NCI-H69 (cell line): ENCODE data around the gene CCDC33.

Experiments used
- DNase-seq: peaks from one replicate; lab custom pipeline; 2025; lab: John Stamatoyannopoulos, UW

Gene CCDC33

DNA sequence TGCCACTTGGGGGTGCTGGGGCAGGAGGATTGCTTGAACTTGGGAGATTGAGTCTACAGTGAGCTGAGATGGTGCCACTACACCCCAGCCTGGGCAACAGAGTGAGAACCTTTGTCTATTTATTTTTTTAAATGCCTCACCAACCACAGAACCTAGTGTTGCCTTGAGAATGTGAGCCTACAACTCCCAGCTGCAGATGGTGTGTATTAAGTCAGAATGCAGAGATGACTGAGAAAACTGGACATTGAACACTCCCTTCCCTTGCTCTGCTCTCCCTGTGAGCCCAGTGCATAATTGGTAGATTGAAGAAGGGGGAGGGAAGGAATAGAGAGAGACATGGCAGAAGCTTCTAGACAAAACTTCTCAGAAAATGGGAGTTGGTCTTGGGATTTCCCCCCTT is 53.5 kb downstream of the CCDC33 start:
- no peak for DNase-seq

DNA sequence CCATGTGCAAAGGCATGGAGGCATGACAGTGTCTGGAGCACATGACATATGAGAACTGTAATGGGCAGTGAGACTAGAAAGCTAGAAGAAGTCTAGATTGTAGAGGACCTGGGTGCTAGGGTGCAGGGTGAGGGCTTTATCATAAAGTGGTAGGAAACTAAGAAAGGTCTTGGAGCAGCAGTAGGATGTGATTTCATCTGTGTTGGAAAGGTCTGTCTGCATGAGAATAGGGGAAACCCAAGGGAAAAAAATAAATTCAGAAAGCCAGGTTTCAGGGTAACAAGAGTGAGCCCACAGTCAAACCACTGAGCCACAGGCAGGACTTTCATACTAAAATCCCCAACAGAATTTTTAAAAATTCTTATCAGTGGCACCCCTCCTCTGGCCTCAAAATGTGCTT is 54.5 kb downstream of the CCDC33 start:
- DNase-seq = no peak

GRCh38 chr15:74291101-74292071 is 55.3 kb downstream of the CCDC33 start:
- peak; percentile 92 for DNase-seq

DNA sequence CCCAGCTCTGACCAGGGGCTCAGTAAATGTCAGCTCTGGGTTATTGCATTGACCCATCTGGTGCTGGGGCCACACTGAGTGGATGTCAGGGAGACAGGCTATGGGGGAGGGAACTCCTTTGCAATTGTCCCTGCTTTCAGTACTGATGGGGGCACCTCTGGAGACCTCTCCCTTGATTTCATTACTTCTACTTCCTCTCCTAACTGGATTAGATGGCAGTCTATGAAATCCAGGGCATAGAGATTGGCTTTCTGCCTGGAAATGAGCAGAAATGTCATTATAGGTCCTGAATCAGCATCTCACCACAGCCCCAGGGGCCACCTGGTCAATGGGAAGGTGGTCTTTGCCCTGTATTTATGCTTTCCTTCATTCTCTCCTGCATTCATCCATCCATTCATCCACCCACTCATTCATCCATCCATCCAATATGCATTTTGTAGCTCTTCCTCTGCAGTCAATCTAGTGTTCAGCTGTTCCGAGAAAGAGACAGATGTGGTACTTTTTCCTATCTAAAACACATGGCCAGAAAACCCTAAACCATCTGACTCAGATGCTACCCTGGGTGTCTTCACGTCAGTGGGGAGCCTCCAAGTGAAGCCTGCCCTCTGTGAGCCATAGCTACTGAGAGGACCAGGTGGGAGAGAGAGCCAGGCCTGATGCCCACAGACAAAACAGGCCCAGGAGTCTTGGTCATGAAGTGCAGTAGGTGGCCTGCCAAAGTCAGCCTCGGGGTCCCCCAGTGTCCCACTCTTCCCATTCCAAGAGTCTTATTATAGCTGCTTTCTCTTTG is 57.1 kb downstream of the CCDC33 start:
- no peak for DNase-seq

GRCh38 chr15:74294010-74294409 is 57.9 kb downstream of the CCDC33 start:
- DNase-seq = peak; percentile 85

DNA sequence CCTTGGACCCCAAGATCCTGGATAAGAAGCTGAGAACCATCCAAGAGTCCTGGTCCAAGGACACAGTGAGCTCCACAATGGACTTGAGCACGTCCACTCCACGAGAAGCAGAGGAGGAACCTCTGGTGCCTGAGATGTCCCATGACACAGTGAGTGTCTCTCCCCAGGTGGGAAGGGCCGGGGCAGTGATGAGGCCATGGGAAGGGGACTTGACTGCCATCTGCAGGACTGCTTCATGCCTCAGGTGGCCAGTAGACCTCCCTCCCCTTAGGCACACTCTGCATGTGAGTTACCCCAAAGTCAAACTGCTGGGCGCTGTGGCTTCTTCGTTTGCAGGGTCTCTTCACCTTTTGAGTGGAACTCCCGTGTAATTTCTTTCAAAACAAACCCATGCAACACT is 59.7 kb downstream of the CCDC33 start:
- DNase-seq = no peak

DNA sequence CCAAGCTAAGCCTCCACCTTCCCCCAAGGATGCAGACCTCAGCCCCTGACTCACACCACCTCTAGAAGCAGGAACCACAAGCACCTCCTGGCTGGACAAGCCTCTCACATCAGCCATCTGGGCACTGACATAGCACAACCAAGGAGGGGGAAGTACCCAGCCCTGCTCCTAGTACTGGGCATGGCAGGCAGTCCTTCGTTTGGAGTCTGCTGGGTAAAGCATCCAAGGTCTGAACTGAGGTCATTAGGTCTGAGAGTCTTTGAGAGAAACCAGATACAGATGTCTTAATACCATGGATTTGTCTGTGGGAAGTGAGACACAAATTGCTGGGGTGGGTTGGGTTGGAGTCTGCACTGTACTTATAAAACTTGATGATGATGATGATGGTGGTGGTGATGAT is 61.8 kb downstream of the CCDC33 start:
- no peak for DNase-seq

- peak; percentile 44 for DNase-seq
Observed at GRCh38 chr15:74300057-74300795, 64.1 kb downstream of the CCDC33 start.

DNA sequence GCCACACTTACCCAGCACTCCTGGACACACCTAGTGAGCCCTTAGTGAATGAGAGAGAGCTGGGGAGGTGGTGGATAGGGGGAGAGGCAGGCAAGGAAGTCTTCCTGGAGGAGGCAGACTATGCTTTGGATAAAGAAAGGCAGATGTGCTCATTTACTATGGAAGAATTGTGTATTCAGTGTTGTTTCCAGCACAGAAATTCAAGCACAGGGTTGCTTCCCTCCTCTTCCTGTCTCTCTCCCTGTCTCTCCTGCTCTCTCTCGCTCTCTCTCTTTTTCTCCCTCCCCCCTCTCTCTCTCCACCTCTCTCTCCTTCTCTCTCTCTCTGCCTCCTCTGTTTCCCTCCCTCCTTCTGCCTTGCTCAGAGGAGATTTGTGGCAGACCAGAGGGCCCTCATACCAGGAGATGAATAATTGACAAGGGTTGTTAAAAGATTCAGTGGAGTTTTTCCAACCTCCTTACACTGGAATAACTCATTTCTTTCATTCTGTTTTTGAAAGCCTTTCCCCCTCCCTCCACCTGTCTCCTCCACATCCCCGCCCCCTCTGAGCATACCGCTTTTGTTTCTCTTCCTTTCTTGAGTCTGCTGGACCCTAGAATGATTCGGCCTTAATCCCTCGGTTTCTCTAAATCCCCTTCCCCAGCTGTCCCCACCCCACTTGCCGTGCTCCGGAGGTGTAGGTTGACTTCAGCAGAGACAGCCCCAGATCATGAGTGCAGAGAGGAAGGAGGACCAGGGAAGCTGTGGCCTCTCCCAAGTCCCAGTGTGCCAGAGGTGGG is 65.6 kb downstream of the CCDC33 start:
- no peak for DNase-seq

- peak; percentile 80 for DNase-seq
Observed at GRCh38 chr15:74302821-74303359, 66.8 kb downstream of the CCDC33 start.

DNA sequence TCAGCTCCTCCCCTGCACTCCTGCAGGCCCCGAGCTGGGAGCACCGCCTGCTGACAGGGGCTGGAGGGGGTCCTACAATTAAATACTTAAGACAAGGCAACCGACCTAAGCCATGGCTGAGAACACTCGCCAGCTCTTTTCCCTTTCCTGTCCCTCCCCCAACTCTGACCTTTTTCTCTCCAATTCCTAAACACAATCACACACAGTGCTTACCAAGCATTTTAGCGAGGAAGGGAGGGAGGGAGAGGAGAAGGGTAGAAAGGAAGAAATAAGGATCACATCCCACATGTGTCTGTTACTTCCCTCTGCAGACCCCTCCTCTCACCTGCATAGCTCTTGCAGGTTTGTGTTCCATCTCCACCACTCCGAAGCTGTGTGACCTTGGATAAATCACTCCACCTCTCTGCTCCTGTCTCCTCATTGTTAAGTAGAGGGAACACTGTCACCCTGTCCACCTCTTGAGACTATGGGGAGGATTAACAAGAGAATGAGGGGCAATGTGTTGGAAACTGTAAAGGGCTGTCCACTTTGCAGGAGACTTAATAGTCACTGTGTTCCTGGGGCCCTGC is 67.7 kb downstream of the CCDC33 start:
- peak; percentile 22 for DNase-seq

GRCh38 chr15:74304431-74304830 is 68.3 kb downstream of the CCDC33 start:
- peak; percentile 42 for DNase-seq

GRCh38 chr15:74305687-74306086 is 69.6 kb downstream of the CCDC33 start:
- DNase-seq = no peak

DNA sequence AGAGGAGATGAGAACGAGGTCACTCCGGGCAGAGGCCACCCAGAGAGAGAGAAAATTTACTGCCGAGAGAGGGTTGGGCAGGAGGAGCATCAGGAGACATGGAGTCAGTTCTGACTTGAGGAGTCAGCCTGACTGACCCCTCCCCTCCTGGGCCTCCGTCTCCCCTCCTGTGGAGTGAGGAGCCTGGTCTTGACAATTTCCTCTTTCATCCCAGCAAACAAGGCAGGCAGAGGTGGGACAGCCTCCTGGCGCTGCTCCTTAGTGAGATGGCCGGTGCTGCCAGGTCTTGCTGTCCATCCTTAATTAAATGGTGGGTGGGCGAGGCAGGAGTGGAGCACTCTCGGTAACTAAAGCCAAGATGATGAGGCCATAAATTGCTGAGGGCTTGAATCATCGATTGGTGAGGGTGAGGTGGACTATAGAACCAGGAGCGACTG is 70.7 kb downstream of the CCDC33 start:
- peak; percentile 32 for DNase-seq

GRCh38 chr15:74307827-74308811 is 72.0 kb downstream of the CCDC33 start:
- DNase-seq = peak; percentile 94

DNA sequence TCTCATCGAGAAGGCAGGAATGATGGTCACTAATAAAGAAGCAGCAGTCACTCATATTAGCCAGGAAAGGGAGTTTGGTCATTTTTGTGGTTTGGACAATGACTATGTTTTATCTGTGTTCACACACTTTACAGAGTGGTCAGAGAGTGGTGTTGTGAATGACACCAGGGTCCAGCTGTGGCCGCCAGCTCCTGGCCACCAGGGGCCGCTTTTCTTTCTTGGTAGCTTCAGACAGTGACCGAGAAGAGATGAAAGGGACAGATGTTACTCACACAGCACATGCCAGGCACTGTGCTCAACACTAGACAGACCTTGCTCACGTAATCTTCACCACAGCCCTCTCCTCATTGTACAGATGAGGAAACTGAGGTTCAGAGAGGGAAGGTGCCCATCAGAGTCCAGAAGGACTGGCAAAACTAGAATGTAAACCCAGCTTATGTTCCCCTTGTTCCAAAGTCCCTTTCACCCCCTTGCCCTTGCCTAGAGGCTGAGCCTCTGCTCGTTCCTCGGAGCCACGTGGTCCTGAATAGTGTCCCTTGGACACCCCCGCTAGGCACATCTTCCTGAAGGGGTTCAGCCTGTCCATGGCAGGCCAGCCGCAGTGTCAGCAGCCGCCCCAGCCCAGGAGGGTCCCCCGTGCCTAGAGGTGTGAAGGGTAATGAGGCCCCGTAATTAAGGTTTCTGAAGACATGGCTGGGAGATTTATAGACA is 75.8 kb downstream of the CCDC33 start:
- peak; percentile 82 for DNase-seq

DNA sequence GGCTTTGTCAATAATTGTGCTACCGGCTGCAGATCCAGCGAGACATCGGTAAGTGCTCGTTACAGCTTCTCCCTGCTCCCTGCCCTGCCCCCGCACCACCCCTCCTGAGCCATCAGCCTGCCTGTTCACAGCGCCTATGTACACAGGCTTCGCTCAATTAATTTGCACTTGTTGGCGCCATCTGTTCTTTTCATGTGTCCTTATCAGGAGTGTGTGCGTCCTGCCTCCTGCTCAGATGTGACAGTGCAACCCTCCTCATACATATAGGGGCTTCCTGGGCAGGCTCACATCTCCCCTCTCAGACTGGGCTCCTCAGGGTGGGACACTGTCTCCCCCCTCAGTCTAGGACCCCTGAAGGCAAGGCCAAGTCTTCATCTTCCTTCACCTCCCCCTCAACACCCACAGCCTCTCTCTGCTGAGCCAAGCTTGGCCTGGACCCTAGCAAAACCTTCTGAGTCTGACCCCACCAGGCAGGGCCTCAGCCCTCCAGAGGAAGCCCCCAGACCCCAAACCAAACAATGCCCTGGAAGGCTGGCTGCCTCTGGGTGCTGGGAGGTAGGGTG is 76.4 kb downstream of the CCDC33 start:
- peak; percentile 96 for DNase-seq

GRCh38 chr15:74313889-74314288 is 77.8 kb downstream of the CCDC33 start:
- DNase-seq = peak; percentile 48
